Duodenal mucosa (tissue), 2 donors: ENCODE results near the gene LATS1.
"Not testable (repeated sequence)": the region's sequence is repeated elsewhere in the genome, so short reads cannot be mapped to it uniquely, and the experiment has no call there.

Source experiments
- H3K27ac ChIP-seq: one replicate; pipeline ENCODE4 v1.7.0; 2013; ENCODE audit warnings: low read depth, low read length
- H3K27me3 ChIP-seq, 2 donors: one replicate each; pipeline ENCODE4 v1.7.0; 2013; ENCODE audit warnings: low read length in 2 of 2, control low read depth in 1 of 2; ENCODE audit not compliant: insufficient read depth in 2 of 2, control insufficient read depth in 1 of 2
- H3K36me3 ChIP-seq, 2 donors: one replicate each; pipeline ENCODE4 v1.7.0; 2013; ENCODE audit warnings: low read length in 2 of 2, control low read depth in 1 of 2; ENCODE audit not compliant: insufficient read depth in 2 of 2, control insufficient read depth in 1 of 2
- H3K4me1 ChIP-seq, 2 donors: one replicate each; pipeline ENCODE4 v1.7.0; 2013; ENCODE audit warnings: low read length in 2 of 2, control low read depth in 1 of 2; ENCODE audit not compliant: insufficient read depth in 2 of 2, control insufficient read depth in 1 of 2
- H3K4me3 ChIP-seq, 2 donors: one replicate each; pipeline ENCODE4 v1.7.0; 2013; ENCODE audit warnings: low read length in 2 of 2, low read depth in 1 of 2
- H3K9ac ChIP-seq, 2 donors: one replicate each; pipeline ENCODE4 v1.7.0; 2013; ENCODE audit warnings: low read length in 2 of 2, low read depth in 1 of 2
- H3K9me3 ChIP-seq, 2 donors: one replicate each; pipeline ENCODE4 v1.7.0; 2013; ENCODE audit warnings: low read length in 2 of 2, control low read depth in 1 of 2; ENCODE audit not compliant: control insufficient read depth in 1 of 2

The LATS1 gene

DNA sequence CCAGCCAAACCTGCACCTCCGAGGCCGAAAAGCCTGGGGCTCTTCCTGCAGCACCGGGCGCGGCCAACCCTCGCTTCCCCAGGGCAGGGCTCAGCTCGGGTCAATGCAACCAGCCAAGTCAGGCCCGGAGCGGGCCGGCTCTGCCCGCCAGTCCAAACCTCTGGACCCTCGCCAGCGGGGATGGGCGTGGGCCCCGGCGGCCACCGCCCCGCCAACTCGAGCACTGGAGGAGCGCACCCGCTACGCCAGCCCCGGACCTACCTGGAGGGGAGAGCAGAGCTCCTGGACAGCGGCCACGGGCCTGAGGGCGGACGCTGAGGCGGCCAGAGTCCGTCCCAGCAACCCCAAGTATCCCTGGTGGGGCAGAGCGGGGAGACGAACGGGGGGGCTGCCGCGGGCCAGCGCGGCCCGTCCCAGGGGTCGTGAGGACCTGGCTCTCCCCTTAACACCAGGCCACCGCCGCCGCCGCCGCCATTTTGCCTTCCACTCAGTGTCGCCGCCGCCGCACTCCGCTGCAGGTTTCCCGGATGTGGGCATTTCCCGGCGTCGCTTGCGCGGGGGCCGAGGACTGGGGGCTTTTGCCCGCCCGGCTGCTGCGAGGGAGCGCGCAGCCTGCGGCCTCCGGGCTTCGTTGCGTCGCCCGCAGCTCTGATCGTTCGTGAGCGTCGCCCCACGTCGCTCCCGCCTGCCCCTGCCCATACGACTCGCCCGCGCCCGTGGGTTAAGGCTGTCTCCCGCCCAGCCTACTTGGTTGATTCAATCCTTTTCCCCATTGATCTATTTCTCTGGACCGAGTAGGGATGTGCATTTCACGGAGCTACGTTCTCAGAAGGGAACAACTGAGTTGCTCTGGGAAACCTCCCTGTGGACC is at the start of gene LATS1:
Gene LATS1, minus strand, starts transcription at position 514 of the 871 bp plus-strand sequence. CDS start 15,975 bp downstream, outside the sequence.
- Histone ChIP-seq H3K4me3 (peak within 1 kb of the TSS; percentile 88 to 92), H3K4me1 (peaks cover 5 to 9% of the 10 kb centered on the region in 2 donors), H3K9me3 (no peaks in the 10 kb centered on the region), H3K27me3 (no peaks in the 10 kb centered on the region), H3K9ac (peak within 1 kb of the TSS; percentile 95 to 96), H3K27ac (peak within 1 kb of the TSS; percentile 99), H3K36me3 (no peaks in the 10 kb centered on the region)

GRCh38 chr6:149766156-149766769 is 48.4 kb upstream of the LATS1 start:
- Histone ChIP-seq H3K36me3 (peaks cover 4 to 16% of the 10 kb centered on the region in 2 donors), H3K9me3 (no peaks in the 10 kb centered on the region), H3K4me1 (no peaks in the 10 kb centered on the region), H3K27ac (no peak overlapping the region), H3K9ac (no peak overlapping the region), H3K27me3 (no peaks in the 10 kb centered on the region), H3K4me3 (no peak overlapping the region)

DNA sequence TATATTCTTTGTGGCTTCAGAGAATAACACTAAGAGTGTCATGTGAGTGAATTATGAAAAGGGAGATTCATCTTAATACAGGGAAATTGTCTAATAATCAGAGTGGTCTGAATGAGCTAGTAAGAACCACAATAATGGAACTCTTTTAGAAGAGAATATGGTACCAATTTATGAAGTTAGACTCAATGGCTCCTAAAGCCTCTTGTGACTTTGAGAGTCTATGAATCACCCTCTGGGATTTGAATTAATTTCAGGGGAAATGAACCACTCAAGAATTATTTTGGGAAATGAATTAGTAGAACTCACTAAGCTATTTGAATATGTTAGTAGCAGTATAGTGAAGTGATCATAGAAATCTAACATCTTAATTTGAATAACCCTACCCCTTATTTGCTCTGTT is 46.0 kb upstream of the LATS1 start:
- Histone ChIP-seq H3K9me3 (no peaks in the 10 kb centered on the region), H3K4me3 (no peak overlapping the region), H3K4me1 (no peaks in the 10 kb centered on the region), H3K36me3 (peaks cover 0 to 13% of the 10 kb centered on the region in 2 donors), H3K27ac (no peak overlapping the region), H3K27me3 (no peaks in the 10 kb centered on the region), H3K9ac (no peak overlapping the region)

- no peaks in the 10 kb centered on the region for H3K27me3 ChIP-seq
- H3K27ac ChIP-seq, result no peak overlapping the region
- H3K9ac ChIP-seq, result no peak overlapping the region
- H3K9me3 ChIP-seq, result no peaks in the 10 kb centered on the region
- peaks cover 0 to 5% of the 10 kb centered on the region in 2 donors for H3K36me3 ChIP-seq
- H3K4me3 ChIP-seq, result no peak overlapping the region
- H3K4me1 ChIP-seq, result no peaks in the 10 kb centered on the region
These were observed 43.5 kb upstream of the LATS1 start for GRCh38 chr6:149761438-149761837.

DNA sequence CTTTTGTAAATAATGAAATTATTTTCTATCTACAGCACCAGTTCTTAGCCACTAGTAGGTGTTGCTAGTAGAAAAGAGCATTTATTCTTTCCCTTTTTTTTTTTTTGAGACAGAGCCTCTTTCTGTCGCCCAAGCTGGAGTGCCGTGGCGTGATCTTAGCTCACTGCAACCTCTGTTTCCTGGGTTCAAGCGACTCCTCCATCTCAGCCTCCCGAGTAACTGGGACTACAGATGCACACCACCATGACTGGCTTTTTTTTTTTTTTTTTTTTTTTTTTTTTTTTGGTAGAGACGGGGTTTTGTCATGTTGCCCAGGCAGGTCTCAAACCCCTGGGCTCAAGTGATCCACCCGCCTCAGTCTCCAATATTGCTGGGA is 38.3 kb upstream of the LATS1 start:
- no peak overlapping the region for H3K9ac ChIP-seq
- H3K4me3 ChIP-seq, result no peak overlapping the region
- peaks cover under 1 to 6% of the 10 kb centered on the region in 2 donors for H3K4me1 ChIP-seq
- H3K36me3 ChIP-seq, result no peaks in the 10 kb centered on the region
- no peak overlapping the region for H3K27ac ChIP-seq
- H3K27me3 ChIP-seq, result no peaks in the 10 kb centered on the region
- H3K9me3 ChIP-seq, result no peaks in the 10 kb centered on the region

- Histone ChIP-seq H3K27ac (no peak overlapping the region), H3K4me3 (no peak overlapping the region), H3K9ac (no peak overlapping the region)
These were observed 37.7 kb upstream of the LATS1 start for GRCh38 chr6:149755300-149756260.

DNA sequence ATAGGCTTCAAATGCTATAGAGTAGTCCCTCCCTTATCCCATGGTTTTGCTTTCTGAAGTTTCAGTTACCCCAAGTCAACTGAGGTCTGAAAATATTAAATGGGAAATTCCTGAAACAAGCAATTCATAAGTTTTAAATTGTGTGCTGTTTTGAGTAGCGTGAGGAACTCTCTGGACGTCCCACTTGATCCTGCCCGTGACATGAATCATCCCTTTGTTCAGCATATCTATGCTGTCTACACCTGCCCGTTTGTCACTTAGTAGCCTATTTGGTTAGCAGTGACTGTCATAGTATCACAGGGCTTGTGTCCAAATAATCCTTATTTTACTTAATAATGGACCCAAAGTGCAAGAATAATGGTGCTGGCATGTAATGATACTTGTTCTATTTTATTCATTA is 36.6 kb upstream of the LATS1 start:
- H3K27ac ChIP-seq, result no peak overlapping the region
- H3K36me3 ChIP-seq, result no peaks in the 10 kb centered on the region
- H3K4me1 ChIP-seq, result peaks cover 11 to 12% of the 10 kb centered on the region in 2 donors
- no peak overlapping the region for H3K9ac ChIP-seq
- no peaks in the 10 kb centered on the region for H3K27me3 ChIP-seq
- H3K4me3 ChIP-seq, result no peak overlapping the region
- H3K9me3 ChIP-seq, result no peaks in the 10 kb centered on the region

More at GRCh38 chr6:149755300-149756260, 37.7 kb upstream of the LATS1 start:
- H3K9me3 ChIP-seq, result no peaks in the 10 kb centered on the region
- no peaks in the 10 kb centered on the region for H3K36me3 ChIP-seq
- H3K4me1 ChIP-seq, result peaks cover 7 to 8% of the 10 kb centered on the region in 2 donors
- no peaks in the 10 kb centered on the region for H3K27me3 ChIP-seq

DNA sequence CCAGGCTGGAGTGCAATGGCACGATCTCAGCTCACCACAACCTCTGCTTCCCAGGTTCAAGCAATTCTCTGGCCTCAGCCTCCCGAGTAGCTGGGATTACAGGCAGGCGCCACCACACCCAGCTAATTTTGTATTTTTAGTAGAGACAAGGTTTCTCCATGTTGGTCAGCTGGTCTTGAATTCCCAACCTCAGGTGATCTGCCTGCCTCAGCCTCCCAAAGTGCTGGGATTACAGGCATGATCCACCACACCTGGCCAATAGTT is 35.4 kb upstream of the LATS1 start:
- H3K4me1 ChIP-seq, result peaks cover 12 to 14% of the 10 kb centered on the region in 2 donors
- not testable (repeated sequence) for H3K9me3 ChIP-seq, H3K36me3 ChIP-seq, H3K9ac ChIP-seq, H3K27ac ChIP-seq, H3K4me3 ChIP-seq, H3K27me3 ChIP-seq

GRCh38 chr6:149752600-149753373 is 34.9 kb upstream of the LATS1 start:
- H3K4me3 ChIP-seq, result no peak overlapping the region
- H3K27ac ChIP-seq, result no peak overlapping the region
- H3K9me3 ChIP-seq, result no peaks in the 10 kb centered on the region
- H3K27me3 ChIP-seq, result no peaks in the 10 kb centered on the region
- H3K9ac ChIP-seq, result no peak overlapping the region
- no peaks in the 10 kb centered on the region for H3K36me3 ChIP-seq
- peaks cover 12 to 14% of the 10 kb centered on the region in 2 donors for H3K4me1 ChIP-seq
